ENCODE measurements around the gene LHX6. TPM values are rescaled to one million over a fixed set of nuclear protein-coding genes. Genes with fewer than 3 reads are reported as not detected.

Gene LHX6
- total and polyA plus RNA-seq, 9 of the 15 experiments (the other 6 are each of a cell fraction or from before 2014, with no cell fraction given), result 2.8 to 16.3 (median 7.9) TPM

- TF ChIP-seq, protein P1, sequence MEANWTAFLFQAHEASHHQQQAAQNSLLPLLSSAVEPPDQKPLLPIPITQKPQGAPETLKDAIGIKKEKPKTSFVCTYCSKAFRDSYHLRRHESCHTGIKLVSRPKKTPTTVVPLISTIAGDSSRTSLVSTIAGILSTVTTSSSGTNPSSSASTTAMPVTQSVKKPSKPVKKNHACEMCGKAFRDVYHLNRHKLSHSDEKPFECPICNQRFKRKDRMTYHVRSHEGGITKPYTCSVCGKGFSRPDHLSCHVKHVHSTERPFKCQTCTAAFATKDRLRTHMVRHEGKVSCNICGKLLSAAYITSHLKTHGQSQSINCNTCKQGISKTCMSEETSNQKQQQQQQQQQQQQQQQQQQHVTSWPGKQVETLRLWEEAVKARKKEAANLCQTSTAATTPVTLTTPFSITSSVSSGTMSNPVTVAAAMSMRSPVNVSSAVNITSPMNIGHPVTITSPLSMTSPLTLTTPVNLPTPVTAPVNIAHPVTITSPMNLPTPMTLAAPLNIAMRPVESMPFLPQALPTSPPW (CRISPR knock-in tag; IDR thresholded peaks at IDR 0.05), result peak; percentile 43; the same call in 1 of the 2 replicates
- peak; percentile 76; the same call in 1 of the 2 replicates for TF ChIP-seq ZNF766 (CRISPR knock-in tag; conservative IDR thresholded peaks at IDR 0.05)
- TF ChIP-seq MXD1 (CRISPR knock-in tag; IDR thresholded peaks at IDR 0.05; ENCODE audit: borderline replicate concordance, poor library complexity, severe bottlenecking), result peak; percentile 80
- TF ChIP-seq ZNF3 (CRISPR knock-in tag; IDR thresholded peaks at IDR 0.05), result no peak
- TF ChIP-seq ETS2 (tag; IDR thresholded peaks at IDR 0.05; ENCODE audit: borderline replicate concordance, poor library complexity, severe bottlenecking), result no peak
- TF ChIP-seq ZNF217 (CRISPR knock-in tag; IDR thresholded peaks at IDR 0.05), result no peak
- TF ChIP-seq, protein P2, sequence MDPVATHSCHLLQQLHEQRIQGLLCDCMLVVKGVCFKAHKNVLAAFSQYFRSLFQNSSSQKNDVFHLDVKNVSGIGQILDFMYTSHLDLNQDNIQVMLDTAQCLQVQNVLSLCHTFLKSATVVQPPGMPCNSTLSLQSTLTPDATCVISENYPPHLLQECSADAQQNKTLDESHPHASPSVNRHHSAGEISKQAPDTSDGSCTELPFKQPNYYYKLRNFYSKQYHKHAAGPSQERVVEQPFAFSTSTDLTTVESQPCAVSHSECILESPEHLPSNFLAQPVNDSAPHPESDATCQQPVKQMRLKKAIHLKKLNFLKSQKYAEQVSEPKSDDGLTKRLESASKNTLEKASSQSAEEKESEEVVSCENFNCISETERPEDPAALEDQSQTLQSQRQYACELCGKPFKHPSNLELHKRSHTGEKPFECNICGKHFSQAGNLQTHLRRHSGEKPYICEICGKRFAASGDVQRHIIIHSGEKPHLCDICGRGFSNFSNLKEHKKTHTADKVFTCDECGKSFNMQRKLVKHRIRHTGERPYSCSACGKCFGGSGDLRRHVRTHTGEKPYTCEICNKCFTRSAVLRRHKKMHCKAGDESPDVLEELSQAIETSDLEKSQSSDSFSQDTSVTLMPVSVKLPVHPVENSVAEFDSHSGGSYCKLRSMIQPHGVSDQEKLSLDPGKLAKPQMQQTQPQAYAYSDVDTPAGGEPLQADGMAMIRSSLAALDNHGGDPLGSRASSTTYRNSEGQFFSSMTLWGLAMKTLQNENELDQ (CRISPR knock-in tag; IDR thresholded peaks at IDR 0.05; ENCODE audit: borderline replicate concordance), result no peak
- TF ChIP-seq HNRNPLL (IDR thresholded peaks at IDR 0.05; ENCODE audit: low read depth, low read length, poor library complexity, severe bottlenecking), result peak; percentile 62
- TF ChIP-seq, protein P3, sequence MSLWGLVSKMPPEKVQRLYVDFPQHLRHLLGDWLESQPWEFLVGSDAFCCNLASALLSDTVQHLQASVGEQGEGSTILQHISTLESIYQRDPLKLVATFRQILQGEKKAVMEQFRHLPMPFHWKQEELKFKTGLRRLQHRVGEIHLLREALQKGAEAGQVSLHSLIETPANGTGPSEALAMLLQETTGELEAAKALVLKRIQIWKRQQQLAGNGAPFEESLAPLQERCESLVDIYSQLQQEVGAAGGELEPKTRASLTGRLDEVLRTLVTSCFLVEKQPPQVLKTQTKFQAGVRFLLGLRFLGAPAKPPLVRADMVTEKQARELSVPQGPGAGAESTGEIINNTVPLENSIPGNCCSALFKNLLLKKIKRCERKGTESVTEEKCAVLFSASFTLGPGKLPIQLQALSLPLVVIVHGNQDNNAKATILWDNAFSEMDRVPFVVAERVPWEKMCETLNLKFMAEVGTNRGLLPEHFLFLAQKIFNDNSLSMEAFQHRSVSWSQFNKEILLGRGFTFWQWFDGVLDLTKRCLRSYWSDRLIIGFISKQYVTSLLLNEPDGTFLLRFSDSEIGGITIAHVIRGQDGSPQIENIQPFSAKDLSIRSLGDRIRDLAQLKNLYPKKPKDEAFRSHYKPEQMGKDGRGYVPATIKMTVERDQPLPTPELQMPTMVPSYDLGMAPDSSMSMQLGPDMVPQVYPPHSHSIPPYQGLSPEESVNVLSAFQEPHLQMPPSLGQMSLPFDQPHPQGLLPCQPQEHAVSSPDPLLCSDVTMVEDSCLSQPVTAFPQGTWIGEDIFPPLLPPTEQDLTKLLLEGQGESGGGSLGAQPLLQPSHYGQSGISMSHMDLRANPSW (CRISPR knock-in tag; IDR thresholded peaks at IDR 0.05), result no peak; the same call in 1 of the 2 replicates
- TF ChIP-seq, protein P4, sequence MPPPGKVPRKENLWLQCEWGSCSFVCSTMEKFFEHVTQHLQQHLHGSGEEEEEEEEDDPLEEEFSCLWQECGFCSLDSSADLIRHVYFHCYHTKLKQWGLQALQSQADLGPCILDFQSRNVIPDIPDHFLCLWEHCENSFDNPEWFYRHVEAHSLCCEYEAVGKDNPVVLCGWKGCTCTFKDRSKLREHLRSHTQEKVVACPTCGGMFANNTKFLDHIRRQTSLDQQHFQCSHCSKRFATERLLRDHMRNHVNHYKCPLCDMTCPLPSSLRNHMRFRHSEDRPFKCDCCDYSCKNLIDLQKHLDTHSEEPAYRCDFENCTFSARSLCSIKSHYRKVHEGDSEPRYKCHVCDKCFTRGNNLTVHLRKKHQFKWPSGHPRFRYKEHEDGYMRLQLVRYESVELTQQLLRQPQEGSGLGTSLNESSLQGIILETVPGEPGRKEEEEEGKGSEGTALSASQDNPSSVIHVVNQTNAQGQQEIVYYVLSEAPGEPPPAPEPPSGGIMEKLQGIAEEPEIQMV (tag; conservative IDR thresholded peaks at IDR 0.05; ENCODE audit: low read depth), result peak; percentile 93
- TF ChIP-seq ZNF146 (CRISPR knock-in tag; IDR thresholded peaks at IDR 0.05; ENCODE audit: unreplicated experiment), result no peak
- TF ChIP-seq GATA2 (CRISPR knock-in tag; IDR thresholded peaks at IDR 0.05), result no peak
- TF ChIP-seq DEAF1 (CRISPR knock-in tag; IDR thresholded peaks at IDR 0.05), result no peak
- peak; percentile 94 for TF ChIP-seq ZFX (CRISPR knock-in tag; IDR thresholded peaks at IDR 0.05)
- TF ChIP-seq MCM2 (IDR thresholded peaks at IDR 0.05; ENCODE audit: low read depth), result no peak
These were observed 35.8 kb upstream of the LHX6 start, which contains the start of the genes MRRF and RBM18 (continued) for GRCh38 chr9:122264360-122265148.

Measured in K562 (cell line).